CD4-positive, alpha-beta T cell treated with Interferon alpha-2 for 1 hour (primary cell): ENCODE data around the gene LTV1.
"Not testable (repeated sequence)": the region's sequence is repeated elsewhere in the genome, so short reads cannot be mapped to it uniquely, and the experiment has no call there.

Experiments
- DNase-seq, 2 donors: peaks; one replicate each; pipeline ENCODE4 v3.0.0-alpha.2; 2020 to 2022

The LTV1 gene, protein sequence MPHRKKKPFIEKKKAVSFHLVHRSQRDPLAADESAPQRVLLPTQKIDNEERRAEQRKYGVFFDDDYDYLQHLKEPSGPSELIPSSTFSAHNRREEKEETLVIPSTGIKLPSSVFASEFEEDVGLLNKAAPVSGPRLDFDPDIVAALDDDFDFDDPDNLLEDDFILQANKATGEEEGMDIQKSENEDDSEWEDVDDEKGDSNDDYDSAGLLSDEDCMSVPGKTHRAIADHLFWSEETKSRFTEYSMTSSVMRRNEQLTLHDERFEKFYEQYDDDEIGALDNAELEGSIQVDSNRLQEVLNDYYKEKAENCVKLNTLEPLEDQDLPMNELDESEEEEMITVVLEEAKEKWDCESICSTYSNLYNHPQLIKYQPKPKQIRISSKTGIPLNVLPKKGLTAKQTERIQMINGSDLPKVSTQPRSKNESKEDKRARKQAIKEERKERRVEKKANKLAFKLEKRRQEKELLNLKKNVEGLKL

DNA sequence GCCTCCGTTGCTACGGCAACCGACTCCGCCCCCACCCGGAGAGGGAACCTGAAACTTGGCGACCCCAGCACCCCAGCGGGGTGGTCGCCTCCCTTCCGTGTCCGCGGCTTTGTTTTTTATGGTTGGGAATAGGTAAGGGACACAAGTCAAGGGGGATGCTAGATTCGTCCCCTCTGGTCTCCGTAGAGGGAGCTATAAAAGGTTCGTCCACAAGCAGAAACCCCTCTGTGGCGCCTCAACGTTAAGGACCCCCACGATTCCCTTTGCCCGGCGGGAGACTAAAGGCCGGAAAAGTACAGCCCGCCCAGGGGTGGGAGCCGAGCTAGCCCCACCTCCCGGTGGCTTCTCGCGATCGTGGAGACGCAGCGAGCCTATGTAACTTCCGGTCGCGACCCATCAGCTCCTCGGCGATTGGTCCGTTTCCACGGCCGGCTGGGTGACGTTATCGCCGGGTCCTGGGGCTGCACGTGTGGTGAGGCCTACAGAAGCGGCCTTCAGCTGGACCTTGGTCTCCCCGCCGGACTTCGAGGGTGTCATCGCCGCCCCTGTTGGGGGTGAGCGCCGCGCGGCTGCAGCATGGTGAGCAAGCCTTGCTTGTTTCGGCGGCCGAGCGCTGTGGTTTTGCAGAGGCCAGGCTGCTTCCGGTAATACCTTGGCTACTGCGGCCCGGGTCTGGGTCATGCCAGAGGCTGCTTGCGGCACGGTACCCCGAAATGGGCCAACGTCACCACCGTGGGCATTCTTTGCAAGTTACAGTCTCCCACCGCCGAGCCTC lies at the start of gene LTV1:
Gene LTV1, plus strand, starts transcription at position 437 of the 775 bp plus-strand sequence. Its CDS starts 140 bp downstream, at position 577.
- DNase-seq, result peak; percentile 92 to 94

DNA sequence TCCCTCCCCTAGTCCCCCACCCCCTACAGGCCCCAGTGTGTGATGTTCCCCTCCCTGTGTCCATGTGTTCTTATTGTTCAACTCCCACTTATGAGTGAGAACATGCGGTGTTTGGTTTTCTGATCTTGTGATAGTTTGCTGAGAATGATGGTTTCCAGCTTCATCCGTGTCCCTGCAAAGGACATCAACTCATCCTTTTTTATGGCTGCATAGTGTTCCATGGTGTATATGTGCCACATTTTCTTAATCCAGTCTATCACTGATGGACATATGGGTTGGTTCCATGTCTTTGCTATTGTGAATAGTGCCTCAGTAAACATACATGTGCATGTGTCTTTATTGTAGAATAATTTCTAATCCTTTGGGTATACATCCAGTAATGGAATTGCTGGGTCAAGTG lies 46.6 kb upstream of the LTV1 start:
- DNase-seq, result not testable (repeated sequence)

DNA sequence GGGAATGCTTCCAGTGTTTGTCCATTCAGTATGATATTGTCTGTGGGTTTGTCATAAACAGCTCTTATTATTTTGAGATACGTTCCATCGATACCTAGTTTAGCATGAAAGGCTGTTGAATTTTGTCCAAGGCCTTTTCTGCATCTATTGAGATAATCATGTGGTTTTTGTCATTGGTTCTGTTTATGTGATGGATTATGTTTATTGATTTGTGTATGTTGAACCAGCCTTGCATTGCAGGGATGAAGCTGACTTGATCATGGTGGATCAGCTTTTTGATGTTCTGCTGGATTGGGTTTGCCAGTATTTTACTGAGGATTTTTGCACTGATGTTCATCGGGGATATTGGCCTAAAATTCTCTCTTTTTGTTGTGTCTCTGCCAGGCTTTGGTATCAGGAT lies 44.7 kb upstream of the LTV1 start:
- not testable (repeated sequence) for DNase-seq

DNA sequence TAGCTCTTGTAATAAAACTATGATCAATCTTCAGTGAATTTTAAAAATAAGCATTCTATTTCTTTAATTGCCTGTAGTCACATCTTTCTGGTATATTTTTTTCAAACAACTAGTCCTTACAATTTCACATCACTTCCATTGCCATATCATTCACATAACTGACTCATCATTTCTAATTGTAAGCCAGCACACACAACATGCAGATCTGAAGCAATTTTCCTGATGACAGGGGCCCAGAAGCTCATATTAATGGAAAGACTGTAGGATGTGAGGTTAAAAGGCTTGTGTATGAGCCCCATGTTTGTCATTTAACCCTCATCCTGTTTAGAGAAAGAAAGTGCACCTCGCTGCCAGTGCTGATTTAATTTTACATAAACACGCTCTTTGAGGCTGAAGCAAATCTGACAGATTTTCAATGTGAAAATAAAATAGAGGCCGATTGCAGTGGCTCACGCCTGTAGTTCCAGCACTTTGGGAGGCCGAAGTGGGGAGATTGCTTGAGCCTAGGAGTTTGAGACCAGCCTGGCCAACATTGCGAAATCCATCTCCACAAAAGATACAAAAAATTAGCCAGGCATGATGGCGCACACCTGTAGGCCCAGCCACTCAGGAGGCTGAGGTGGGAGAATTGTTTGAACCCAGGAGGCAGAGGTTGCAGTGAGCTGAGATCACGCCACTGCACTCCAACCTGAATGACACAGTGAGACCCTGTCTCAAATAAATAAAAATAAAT lies 40.1 kb upstream of the LTV1 start:
- DNase-seq, result no peak

DNA sequence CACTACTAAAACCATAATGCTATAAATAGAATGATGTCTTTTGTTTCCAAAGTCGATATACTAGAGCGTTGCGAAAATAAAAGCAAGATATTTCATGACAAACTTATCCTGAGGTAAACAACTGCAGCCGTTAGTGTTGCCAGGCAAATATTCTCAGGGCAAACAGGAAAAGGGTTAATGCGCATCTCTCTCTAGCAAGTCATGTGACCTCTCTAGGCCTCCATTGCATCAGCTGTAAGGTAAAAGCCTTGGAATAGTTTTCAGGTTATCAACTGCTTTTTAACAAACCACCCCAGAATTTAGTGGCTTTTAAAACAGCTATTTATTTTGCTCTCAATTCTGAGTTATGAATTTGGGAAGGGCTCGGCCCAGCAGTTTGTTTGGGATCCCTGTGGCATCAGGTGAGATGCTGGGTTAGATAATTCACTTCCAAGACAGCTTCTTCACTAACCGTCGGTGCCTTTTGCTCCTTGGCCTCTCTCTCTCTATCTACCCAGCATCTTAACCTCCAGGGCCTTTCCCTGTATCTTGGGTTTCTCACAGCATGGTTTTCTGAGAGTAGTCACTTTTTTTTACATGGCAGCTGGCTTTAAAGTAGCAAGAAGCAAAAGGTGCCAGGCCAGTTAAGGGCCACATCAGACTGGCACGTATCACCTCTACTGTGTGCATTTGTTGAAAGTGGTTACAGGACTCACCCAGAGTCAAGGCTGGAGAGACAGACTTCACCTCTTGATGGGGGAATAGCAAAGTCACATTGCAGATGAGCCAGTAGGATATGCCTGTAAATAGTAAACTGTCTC lies 39.2 kb upstream of the LTV1 start:
- DNase-seq, result no peak

DNA sequence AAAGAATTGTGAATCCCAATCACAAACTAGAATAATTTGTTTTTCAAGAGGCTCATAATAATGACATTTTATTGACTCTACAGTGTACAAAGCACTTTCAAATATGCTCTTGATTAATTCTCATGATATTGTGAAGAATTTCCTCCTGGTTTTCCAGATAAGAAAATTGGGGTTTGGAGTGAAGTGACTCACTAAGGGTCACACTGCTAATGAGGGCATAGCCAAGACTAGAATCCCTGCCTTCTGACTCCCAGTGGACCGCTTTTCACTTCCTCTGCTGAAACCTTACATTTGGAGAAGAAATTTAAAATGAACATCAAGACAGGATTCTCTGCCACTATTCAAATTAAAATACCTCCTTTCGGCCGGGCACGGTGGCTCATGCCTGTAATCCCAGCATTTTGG lies 38.3 kb upstream of the LTV1 start:
- DNase-seq, result no peak

DNA sequence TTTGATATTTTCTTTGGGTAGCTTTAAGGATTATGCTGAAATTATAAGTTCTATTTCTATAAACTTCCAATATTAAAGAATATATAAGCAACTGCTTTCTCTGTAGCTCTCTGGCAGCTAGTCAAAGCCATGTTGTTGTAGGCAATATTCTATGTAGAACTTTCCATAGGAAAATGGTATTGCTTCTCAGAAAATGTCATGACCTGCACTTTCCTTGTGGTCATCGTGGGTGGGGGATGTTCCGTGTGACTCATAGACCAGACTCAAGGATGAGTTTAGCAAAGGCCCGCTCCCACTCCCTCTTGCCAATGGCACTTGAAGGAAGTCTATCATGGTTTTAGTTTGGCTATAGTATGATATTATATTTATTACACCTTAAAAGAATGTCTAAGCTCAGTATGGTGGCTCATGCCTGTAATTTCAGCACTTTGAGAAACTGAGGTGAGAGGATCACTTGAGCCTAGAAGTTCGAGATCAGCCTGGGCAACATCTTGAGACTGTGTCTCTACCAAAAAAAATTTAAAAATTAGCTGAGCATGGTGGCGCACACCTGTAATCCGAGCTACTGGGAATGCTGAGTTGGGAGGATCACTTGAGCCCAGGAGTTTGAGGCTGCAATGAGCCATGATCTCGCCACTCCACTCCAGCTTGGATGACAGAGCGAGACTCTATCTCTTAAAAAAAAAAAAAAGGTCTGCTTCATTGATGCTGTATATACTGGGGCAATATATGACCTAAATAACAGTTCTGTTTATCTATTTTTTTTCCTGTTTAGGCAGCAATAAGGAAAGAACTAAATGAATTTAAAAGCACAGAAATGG lies 36.6 kb upstream of the LTV1 start:
- peak in 1 of 2 donors; percentile 20 for DNase-seq

DNA sequence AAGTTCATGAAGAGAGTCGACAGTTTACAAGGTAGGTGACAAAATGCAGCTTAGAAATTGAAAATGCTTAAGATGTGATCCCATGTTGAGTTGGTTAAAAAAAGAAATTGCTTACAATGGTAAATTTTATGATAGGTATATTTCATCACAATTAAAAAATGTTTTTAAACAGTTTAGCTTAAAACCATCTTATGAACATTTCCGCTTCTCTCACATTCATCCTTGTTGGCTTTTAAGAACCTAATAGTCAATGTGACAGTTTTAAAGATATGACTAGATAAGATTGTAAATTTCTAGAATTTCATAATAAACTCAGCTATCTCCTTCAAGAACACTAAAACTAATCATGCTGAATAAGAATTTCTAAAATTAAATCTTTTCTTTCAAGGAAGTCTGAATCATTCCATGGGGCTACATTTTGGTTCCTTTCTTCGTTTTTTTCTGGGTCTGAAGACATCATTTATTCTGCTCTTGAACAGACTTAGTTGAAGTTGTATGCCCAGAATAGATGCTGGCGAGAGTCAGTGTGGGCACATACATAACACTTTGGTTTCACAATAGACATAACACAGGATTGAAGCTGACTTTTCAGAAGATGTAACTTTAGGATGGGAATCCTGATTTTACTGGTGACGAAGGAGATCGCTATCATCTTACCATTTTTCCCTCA lies 35.9 kb upstream of the LTV1 start:
- no peak for DNase-seq

DNA sequence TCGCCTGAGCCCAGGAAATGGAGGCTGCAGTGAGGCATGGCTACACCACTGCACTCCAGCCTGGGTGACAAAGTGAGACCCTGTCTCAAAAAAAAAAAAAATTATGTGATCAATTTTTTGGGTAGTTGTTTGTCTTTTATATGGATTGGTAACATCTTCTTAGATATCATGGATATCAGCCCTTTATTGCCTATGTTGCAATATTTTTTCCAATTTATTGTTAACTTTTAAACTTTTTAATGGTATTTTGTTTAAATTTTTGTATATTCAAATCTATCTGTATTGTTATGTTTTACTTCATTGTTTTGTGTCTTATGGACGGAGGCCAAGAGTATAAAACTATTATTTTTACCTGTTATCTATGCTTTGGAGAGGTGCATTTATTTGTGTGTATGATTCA lies 32.4 kb upstream of the LTV1 start:
- no peak for DNase-seq

DNA sequence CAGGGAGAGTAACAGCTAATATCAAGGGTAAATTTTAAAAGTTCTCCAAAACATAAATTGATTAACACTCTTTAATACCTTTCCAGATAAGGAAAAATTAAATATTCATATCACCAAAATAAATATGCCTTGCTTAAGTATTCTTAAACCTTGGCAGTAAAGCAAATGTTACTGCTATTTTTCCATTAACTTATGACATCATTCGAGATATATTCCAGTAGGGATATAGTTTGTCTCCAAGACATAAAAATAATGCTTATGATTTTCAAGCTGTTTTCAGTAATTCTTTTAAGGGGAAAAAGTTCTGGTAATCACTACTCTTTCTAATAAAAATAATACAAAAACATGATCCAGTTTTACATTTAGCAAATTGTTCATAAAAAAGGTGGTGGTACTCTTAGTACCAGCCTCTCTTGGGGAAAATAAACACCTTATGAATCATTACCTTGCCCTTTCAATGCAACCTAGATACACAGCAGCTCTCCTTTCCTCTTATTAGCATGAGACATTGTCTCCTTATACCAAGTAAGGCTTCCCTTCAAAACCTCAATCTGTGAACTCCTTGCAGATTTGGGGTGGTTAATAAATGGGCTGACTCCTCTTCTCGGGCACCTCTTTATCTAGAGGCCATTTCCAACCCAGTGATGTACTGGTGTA lies 31.5 kb upstream of the LTV1 start:
- DNase-seq, result no peak

DNA sequence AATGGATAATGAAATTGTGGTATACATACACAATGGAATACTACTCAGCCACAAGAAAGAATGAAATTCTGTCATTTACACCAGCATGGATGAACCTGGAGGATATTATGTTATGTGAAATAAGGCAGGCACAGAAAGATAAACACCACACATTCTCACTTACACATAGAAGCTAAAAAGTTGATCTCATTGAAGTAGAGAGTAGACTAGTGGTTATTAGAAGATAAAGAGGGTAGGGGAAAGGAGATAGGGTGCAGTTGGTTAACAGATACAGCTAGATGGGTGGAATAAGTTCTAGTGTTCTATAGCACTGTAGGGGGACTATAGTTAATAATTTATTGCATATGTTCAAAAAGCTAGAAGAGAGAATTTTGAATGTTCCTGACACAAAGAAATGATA lies 25.5 kb upstream of the LTV1 start:
- DNase-seq, result no peak

DNA sequence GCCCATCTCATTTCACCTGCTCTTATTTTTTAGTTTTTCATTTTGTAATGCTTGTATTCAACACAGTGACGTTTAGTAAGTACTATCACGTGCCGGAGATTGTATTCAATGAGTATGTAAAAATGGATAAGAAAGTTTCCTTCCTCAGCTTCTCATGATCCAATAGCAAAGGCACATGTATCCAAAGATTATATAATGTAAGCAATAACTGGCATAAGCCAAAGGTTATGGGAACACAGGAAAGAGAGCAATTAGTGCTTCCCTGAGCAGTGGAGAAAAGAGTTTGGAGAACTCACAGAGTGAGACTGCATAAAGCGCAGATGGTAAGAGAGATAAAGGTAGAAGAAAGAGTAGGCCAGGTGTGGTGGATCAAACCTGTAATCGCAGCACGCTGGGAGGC lies 21.8 kb upstream of the LTV1 start:
- no peak for DNase-seq

DNA sequence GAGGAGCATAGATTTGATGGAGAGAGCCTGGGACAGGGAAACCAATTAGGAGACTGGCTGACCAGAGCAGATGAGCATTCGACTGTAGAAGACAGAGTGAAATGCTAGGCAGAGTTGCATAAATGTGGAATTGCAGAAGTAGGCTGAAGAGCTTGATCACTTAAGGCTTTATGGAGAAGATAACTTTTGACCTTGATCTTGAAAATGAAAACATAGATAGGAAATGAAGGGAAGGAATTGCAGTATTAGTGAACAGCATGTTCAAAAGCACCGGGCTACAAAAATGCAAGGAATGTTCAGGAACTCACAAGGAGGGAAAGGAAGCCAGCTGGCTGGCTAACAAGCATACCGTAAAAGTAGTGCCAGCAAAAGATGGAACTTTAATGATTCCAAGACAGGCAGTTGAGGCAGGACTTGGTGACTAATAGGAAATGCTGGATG lies 20.5 kb upstream of the LTV1 start:
- no peak for DNase-seq

DNA sequence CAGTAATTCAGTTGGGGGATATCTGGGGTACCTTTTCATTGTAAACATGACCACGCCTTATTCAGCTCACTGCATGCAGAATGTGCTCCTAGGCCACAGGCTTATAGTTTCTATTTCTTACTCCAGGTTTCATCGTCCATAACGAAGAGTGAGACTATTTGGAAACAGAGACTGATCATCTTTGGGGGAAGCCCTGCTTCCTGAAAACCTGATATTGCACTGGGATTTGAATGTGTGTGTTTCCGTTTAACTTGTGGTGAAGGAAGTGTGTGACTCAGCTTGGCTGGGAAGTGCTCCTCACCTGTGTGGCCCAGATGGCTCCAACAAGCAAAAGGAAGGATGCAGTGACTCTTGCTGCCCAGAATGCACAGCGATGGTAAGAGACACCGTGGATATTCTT lies 19.6 kb upstream of the LTV1 start:
- no peak for DNase-seq

DNA sequence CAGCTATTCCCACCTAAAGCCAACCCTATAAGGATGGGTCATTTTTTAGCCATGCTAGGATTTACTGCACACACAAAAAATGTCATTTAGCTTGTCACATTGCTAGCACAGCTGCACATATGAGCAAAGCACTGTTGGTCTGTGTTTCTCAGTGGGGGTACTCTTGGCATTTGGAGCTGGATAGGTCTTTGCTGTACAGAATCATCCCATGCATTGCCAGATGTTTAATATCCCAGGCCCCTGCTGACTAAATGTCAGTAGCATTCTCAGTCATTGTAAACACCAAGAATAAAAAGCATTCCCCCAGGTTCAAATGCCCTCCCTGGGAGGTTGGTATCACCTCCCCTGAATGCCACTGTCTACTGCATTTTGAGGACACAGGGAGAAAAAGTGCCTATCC lies 14.6 kb upstream of the LTV1 start:
- DNase-seq, result no peak

DNA sequence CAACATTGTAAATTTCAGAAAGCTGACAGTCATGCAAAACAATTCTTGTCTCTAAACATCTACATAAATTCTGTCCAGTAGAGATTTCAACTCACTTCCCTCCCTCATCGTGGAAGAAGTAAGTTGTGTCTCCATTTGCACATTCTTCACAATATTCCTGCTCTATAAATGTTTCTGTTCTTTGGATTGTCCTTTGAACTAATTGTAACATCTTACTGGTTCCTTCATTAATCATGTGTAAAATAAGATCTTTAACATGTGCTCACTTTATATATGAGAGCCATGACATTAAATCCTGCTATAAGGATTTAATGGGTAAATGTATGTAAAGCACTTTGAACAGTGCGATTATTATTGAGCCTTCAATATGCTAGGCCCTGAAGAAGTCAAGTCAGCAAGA lies 7.0 kb upstream of the LTV1 start:
- no peak for DNase-seq

DNA sequence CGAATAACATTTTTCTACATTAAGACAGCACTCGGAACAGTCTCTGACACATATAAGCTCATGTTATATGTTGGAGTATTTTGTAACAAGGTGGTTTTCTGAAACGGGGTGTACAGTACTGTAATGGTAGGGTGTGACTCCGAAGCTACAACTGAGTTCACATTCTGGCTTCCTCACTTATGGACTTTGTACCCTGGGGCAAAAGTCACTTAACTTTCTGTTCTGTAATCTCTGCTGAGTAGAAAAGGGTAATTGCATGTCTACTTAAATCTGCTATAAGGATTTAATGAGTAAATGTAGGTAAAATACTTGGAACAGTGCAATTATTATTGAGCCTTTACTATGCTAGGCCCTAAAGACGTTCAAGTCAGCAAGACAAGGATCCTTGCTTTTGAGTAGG lies 4.7 kb upstream of the LTV1 start:
- DNase-seq, result no peak

DNA sequence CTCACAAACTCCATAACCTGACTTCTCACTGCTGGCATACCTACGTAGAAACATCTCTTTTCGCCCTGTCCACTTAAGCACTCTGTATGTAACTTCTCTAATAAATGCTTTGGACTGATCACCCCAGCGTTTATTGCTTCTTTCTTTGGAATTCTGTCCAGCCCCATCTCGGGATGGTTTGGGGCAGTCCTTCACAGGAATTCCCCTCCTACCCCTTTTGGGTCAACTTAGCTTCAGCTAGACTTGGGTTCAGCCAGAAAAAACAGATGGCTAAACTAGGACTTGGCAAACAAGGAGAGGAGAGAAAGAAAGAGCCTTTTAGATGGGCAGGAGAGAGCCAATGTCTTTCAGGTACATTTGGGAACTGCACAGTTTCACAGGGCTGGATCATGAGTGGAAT lies 3.9 kb upstream of the LTV1 start:
- DNase-seq, result no peak

DNA sequence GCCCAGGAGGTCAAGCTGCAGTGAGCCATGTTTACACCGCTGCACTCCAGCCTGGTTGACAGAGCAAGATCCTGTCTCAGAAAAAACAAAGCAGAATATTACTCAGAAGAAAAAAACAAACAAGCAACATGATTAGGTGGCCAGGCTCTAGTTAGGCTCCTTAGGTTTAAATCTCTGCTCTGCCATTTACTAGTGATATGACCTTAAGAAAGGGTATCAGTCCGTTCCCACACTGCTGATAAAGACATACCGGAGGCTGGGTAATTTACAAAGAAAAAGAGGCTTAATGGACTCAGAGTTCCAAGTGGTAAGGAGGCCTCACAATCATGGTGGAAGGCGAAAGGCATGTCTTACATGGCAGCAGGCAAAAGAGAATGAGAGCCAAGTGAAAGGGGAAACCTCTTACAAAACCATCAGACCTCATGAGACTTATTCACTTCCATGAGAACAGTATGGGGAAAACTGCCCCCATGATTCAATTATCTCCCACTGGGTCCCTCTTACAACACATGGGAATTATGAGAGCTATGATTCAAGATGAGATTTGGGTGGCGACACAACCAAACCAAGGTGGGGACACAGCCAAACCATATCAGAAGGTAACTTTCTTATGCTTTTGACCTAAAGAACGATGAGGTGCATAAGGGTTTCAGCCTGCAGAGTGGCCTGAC lies 2.4 kb upstream of the LTV1 start:
- DNase-seq, result no peak

DNA sequence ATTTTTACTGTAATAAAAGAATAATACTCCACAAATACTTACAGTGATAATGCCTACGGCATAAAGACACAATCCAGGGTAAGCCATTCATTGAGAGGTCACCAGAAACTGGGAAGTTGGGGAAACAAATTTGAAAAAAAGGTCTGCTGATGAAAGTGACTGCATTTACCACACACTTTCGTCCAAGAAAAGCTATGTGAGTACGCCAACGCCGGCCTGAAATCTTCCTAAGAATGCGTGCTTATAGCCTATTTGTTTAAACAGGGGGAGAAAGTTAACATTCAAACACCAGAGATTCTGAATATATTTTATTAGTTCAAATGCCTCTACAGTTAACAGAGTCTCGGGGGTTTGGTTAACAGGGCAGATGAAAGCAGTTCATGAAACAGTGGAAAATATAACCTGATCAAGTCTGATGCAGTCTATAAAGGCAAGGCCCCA lies 657 bp upstream of the LTV1 start:
- DNase-seq, result no peak
